ENCODE results near the gene CSKMT.

- TF ChIP-seq CTCF (conservative IDR thresholded peaks at IDR 0.05; ENCODE audit: low read depth, low read length), result no peak
- no peak for TF ChIP-seq EZH2phosphoT487 (IDR thresholded peaks at IDR 0.05; ENCODE audit: borderline replicate concordance, low read length)
These were observed 12.6 kb downstream of the CSKMT start for GRCh38 chr11:62677714-62678113.

Data from PC-3 (cell line).